HCT116 (cell line): ENCODE data around the gene TNRC6C. TPM values are rescaled to one million over a fixed set of nuclear protein-coding genes. Genes with fewer than 3 reads are reported as not detected.
"Not testable (repeated sequence)": the region's sequence is repeated elsewhere in the genome, so short reads cannot be mapped to it uniquely, and the experiment has no call there.

ENCODE experiments used
- ATAC-seq: fragments of 200-7000 bp; cut with Tn5 transposase; 2 replicates; pipeline ENCODE4 v1.9.1; 2020; ENCODE audit warnings: mild to moderate bottlenecking, moderate library complexity
- BruUV-seq: library from RNA; stranded (reverse); fragments of 400-500 nt; replicated peaks from 2 replicates; lab custom pipeline; 2021; lab: Mats Ljungman, UMichigan
- CTCF ChIA-PET: fragments of 300-600 bp; sonication (Branson Sonifier 250); formaldehyde crosslinking; loops from one replicate; lab custom pipeline; 2021; ENCODE audit warnings: antibody characterized with exemption; lab: Charles Lee
- POLR2A ChIA-PET: fragments of 300-600, 350-600 bp; sonication (Branson Sonifier 250); formaldehyde crosslinking; loops from one replicate; lab custom pipeline; 2021; ENCODE audit warnings: antibody characterized with exemption; lab: Charles Lee
- RAD21 ChIA-PET, 2 experiments: fragments of 300-600 bp; sonication (Branson Sonifier 250); formaldehyde crosslinking; loops; one replicate each; lab custom pipeline; 2023; ENCODE audit warnings: low total read pairs in 2 of 2; ENCODE audit not compliant: uncharacterized antibody in 2 of 2, unreplicated experiment in 2 of 2, low non-redundant PET in 1 of 2; lab: Charles Lee
- DNase-seq: peaks from one replicate; pipeline ENCODE4 v3.0.0-alpha.2; 2010; ENCODE audit warnings: low read depth, low spot score
- H2AFZ ChIP-seq: fragments of 200-600 bp; shearing (Covaris generic), sonication (generic); 2 replicates; pipeline ENCODE4 v1.6.1; 2017; ENCODE audit warnings: low read depth, mixed run types, mixed read lengths, antibody characterized with exemption, low read length; ENCODE audit not compliant: poor library complexity, severe bottlenecking
- H3K27ac ChIP-seq: 2 replicates; pipeline ENCODE4 v1.5.1; 2012; ENCODE audit warnings: low read depth, low read length
- H3K27me3 ChIP-seq: fragments of 200-600 bp; sonication (generic); 2 replicates; pipeline ENCODE4 v1.6.1; 2016; ENCODE audit warnings: mixed run types, low read length, mixed read lengths; ENCODE audit not compliant: insufficient read depth
- H3K36me3 ChIP-seq, 2 experiments: fragments of 200-500 bp in 1 of 2; fragments of 200-600 bp in 1 of 2; sonication (Bioruptor generic) in 1 of 2; sonication (generic) in 1 of 2; 2 replicates each; pipeline versions ENCODE4 v1.5.1 to v1.6.1; 2014 to 2016; ENCODE audit warnings: low read length in 2 of 2, inconsistent platforms in 1 of 2, mixed read lengths in 1 of 2, mixed run types in 1 of 2; ENCODE audit not compliant: insufficient read depth in 2 of 2, control insufficient read depth in 1 of 2
- H3K4me1 ChIP-seq, 2 experiments: fragments of 200-600 bp in 1 of 2; sonication (generic) in 1 of 2; 2 replicates each; pipeline versions ENCODE4 v1.5.1 to v1.6.1; 2012 to 2017; ENCODE audit warnings: low read length in 2 of 2, inconsistent platforms in 1 of 2, mild to moderate bottlenecking in 1 of 2, mixed read lengths in 1 of 2, mixed run types in 1 of 2, moderate library complexity in 1 of 2; ENCODE audit not compliant: insufficient read depth in 2 of 2, control insufficient read depth in 1 of 2
- H3K4me2 ChIP-seq: fragments of 200-600 bp; sonication (generic); 2 replicates; pipeline ENCODE4 v1.6.1; 2017; ENCODE audit warnings: mixed run types, low read length, mixed read lengths
- H3K4me3 ChIP-seq, 2 experiments: fragments of 200-600 bp in 1 of 2; sonication (generic) in 1 of 2; replicated peaks in 1 of 2; 2 replicates each; pipeline ENCODE4 v1.5.1; 2011 to 2016; ENCODE audit warnings: low read length in 2 of 2, control low read depth in 1 of 2, low read depth in 1 of 2, mild to moderate bottlenecking in 1 of 2, mixed read lengths in 1 of 2, mixed run types in 1 of 2
- H3K79me2 ChIP-seq: fragments of 200-600 bp; sonication (generic); 2 replicates; pipeline ENCODE4 v1.6.1; 2017; ENCODE audit warnings: mild to moderate bottlenecking, mixed run types, low read length, moderate library complexity, mixed read lengths; ENCODE audit not compliant: insufficient read depth
- H3K9ac ChIP-seq: fragments of 200-600 bp; sonication (generic); 2 replicates; pipeline ENCODE4 v1.6.1; 2016; ENCODE audit warnings: low read length, mixed read lengths
- H3K9me2 ChIP-seq: fragments of 200-600 bp; sonication (generic), shearing (Covaris generic); 2 replicates; pipeline ENCODE4 v1.6.1; 2017; ENCODE audit warnings: mixed run types, mild to moderate bottlenecking, moderate library complexity; ENCODE audit not compliant: insufficient read depth
- H3K9me3 ChIP-seq, 2 experiments: fragments of 200-500 bp in 1 of 2; fragments of 200-600 bp in 1 of 2; sonication (Bioruptor generic) in 1 of 2; sonication (generic) in 1 of 2; 2 replicates each; pipeline ENCODE4 v1.6.1; 2014 to 2017; ENCODE audit warnings: low read length in 2 of 2, mixed read lengths in 2 of 2, inconsistent platforms in 1 of 2, low read depth in 1 of 2, mild to moderate bottlenecking in 1 of 2, mixed run types in 1 of 2, moderate library complexity in 1 of 2; ENCODE audit not compliant: control insufficient read depth in 1 of 2, insufficient read depth in 1 of 2
- H4K20me1 ChIP-seq: fragments of 200-600 bp; sonication (generic), shearing (Covaris generic); 2 replicates; pipeline ENCODE4 v1.6.1; 2017; ENCODE audit warnings: mixed run types, mild to moderate bottlenecking, moderate library complexity; ENCODE audit not compliant: insufficient read depth
- CTCF ChIP-seq, 3 experiments: fragments of 200-600 bp in 1 of 3; sonication (generic) in 1 of 3; IDR thresholded peaks in 2 of 3; conservative IDR thresholded peaks in 1 of 3; 2 replicates each; pipeline ENCODE4 v1.5.1; 2012 to 2017; ENCODE audit warnings: low read depth in 2 of 3, low read length in 2 of 3, antibody characterized with exemption in 1 of 3, borderline replicate concordance in 1 of 3, control low read depth in 1 of 3, mild to moderate bottlenecking in 1 of 3, mixed read lengths in 1 of 3, mixed run types in 1 of 3, moderate library complexity in 1 of 3; ENCODE audit not compliant: insufficient read depth in 1 of 3
- POLR2AphosphoS5 ChIP-seq: IDR thresholded peaks from 2 replicates; pipeline ENCODE4 v1.6.1; 2011; ENCODE audit warnings: mild to moderate bottlenecking, low read depth, low read length, moderate library complexity
- intact Hi-C: fragments of 100-400 bp; cut with micrococcal nuclease; formaldehyde crosslinking; loops from 2 replicates; pipeline ENCODE4 v1.10.0; 2022
- total RNA-seq: library from RNA; stranded (reverse); gene quantifications from one replicate; pipeline ENCODE4 v1.2.1, GENCODE V29; 2021; ENCODE audit not compliant: unreplicated experiment
- TF ChIP-seq, protein P1 (sequence below): IDR thresholded peaks from 2 replicates; pipeline ENCODE4 v1.6.1; 2011; ENCODE audit warnings: mild to moderate bottlenecking, low read length, moderate library complexity; ENCODE audit not compliant: insufficient replicate concordance; ENCODE audit errors: extremely low read depth

Gene TNRC6C
- total RNA-seq, 1 experiment from 2014 or later = 23.4 TPM

DNA sequence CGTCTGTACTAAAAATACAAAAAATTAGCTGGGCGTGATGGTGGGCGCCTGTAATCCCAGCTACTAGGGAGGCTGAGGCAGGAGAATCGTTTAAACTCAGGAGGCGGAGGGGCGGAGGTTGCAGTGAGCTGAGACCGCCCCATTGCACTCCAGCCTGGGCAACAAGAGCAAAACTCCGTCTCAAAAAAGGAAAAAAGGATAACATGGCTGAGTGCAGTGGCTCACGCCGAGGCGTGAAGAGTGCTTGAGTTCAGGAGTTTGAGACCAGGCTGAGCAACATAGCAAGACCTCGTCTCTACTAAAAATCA is 181.3 kb downstream of the TNRC6C start:
- DNase-seq, H3K9me3 ChIP-seq, H4K20me1 ChIP-seq, H3K9me2 ChIP-seq, H3K36me3 ChIP-seq, H3K79me2 ChIP-seq, H3K27me3 ChIP-seq: not testable (repeated sequence)
- POLR2A ChIA-PET = interaction anchor here (0.6 to 4.1 kb wide), 13 partner anchors 9 to 181 kb away, joined by 3 to 35 read pairs (median 6); partner anchors contain the start of genes AFMID, SYNGR2, TK1 and TMC6
- Histone ChIP-seq H3K4me1 (peaks cover 51 to 78% of the 10 kb centered on the region in 2 experiments), H3K4me2 (peak overlapping the region; percentile 82), H3K9ac (peak overlapping the region; percentile 62), H3K4me3 (peak overlapping the region; percentile 37 to 53), H3K27ac (peak overlapping the region; percentile 75), H2AFZ (peak overlapping the region; percentile 9)
- BruUV-seq = TSS peak; percentile 94
- RAD21 ChIA-PET = interaction anchor here (0.7 to 1.3 kb wide), 4 partner anchors 29 to 282 kb away, joined by 3 to 4 read pairs (median 4); partner anchors contain the start of genes AFMID (in 1 of the 2) and TK1 (in 1 of the 2)
- intact Hi-C loops = loop anchor here (1.0 to 2.0 kb wide), 2 partner anchors 29 to 47 kb away; partner anchors contain the start of genes AFMID, SYNGR2 and TK1
- peak; percentile 3 for ATAC-seq
- CTCF ChIA-PET = interaction anchor here (0.6 to 2.4 kb wide), 15 partner anchors 10 to 1119 kb away, joined by 3 to 11 read pairs (median 4); partner anchors contain the start of genes AFMID, TK1, TMC6 and TMC8

- Histone ChIP-seq H3K79me2 (no peaks in the 10 kb centered on the region), H3K9me2 (no peaks in the 10 kb centered on the region), H3K27me3 (no peaks in the 10 kb centered on the region), H3K4me1 (peaks cover 57 to 83% of the 10 kb centered on the region in 2 experiments), H3K9me3 (no peaks in the 10 kb centered on the region), H2AFZ (peak overlapping the region; percentile 9), H3K36me3 (no peaks in the 10 kb centered on the region), H4K20me1 (no peaks in the 10 kb centered on the region), H3K9ac (peak overlapping the region; percentile 62), H3K4me3 (peak overlapping the region; percentile 37 to 53), H3K27ac (peak overlapping the region; percentile 75), H3K4me2 (peak overlapping the region; percentile 82)
- TF ChIP-seq, protein P1, sequence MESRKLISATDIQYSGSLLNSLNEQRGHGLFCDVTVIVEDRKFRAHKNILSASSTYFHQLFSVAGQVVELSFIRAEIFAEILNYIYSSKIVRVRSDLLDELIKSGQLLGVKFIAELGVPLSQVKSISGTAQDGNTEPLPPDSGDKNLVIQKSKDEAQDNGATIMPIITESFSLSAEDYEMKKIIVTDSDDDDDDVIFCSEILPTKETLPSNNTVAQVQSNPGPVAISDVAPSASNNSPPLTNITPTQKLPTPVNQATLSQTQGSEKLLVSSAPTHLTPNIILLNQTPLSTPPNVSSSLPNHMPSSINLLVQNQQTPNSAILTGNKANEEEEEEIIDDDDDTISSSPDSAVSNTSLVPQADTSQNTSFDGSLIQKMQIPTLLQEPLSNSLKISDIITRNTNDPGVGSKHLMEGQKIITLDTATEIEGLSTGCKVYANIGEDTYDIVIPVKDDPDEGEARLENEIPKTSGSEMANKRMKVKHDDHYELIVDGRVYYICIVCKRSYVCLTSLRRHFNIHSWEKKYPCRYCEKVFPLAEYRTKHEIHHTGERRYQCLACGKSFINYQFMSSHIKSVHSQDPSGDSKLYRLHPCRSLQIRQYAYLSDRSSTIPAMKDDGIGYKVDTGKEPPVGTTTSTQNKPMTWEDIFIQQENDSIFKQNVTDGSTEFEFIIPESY = peak; percentile 5
- no peak for TF ChIP-seq CTCF (IDR thresholded peaks at IDR 0.05 in 2 of 3, conservative IDR thresholded peaks at IDR 0.05 in 1 of 3; ENCODE audit: borderline replicate concordance in 1 of 3, insufficient read depth in 1 of 3, low read depth in 2 of 3, low read length in 2 of 3)
- peak; percentile 67 for TF ChIP-seq POLR2AphosphoS5
- POLR2A ChIA-PET = interaction anchor here (0.6 to 4.1 kb wide), 12 partner anchors 9 to 182 kb away, joined by 3 to 35 read pairs (median 7); partner anchors contain the start of genes AFMID, SYNGR2, TK1 and TMC6
- RAD21 ChIA-PET = interaction anchor here (0.7 to 1.3 kb wide), 4 partner anchors 29 to 282 kb away, joined by 3 to 4 read pairs (median 4); partner anchors contain the start of genes AFMID (in 1 of the 2) and TK1 (in 1 of the 2)
- peak; percentile 100 for DNase-seq
- intact Hi-C loops = loop anchor here (1.0 to 2.0 kb wide), 2 partner anchors 28 to 47 kb away; partner anchors contain the start of genes AFMID, SYNGR2 and TK1
- CTCF ChIA-PET = interaction anchor here (0.8 to 2.4 kb wide), 13 partner anchors 10 to 1118 kb away, joined by 3 to 11 read pairs (median 4); partner anchors contain the start of genes AFMID, TK1, TMC6 and TMC8
- peak; percentile 79 for ATAC-seq
- BruUV-seq = no TSS peak
These were observed 181.9 kb downstream of the TNRC6C start for GRCh38 chr17:78140169-78141051.
